ENCODE results near the gene BABAM2. TPM values are rescaled to one million over a fixed set of nuclear protein-coding genes. Genes with fewer than 3 reads are reported as not detected.

Gene BABAM2
- total and polyA plus RNA-seq, 2 experiments from 2014 or later = 17.8 to 21.5 TPM

- TF ChIP-seq CTCF (conservative IDR thresholded peaks at IDR 0.05; ENCODE audit: low read depth in 2 of 2) = no peak
- no peak for TF ChIP-seq EZH2 (IDR thresholded peaks at IDR 0.05; ENCODE audit: low read depth, unreplicated experiment)
- TF ChIP-seq NANOG (IDR thresholded peaks at IDR 0.05; ENCODE audit: borderline replicate concordance) = no peak
- no peak for TF ChIP-seq ZNF114 (CRISPR knock-in tag; IDR thresholded peaks at IDR 0.05)
These were observed 4.2 kb upstream of the BABAM2 start (continued) for GRCh38 chr2:27886322-27886721.

GRCh38 chr2:27887111-27887510, 3.4 kb upstream of the BABAM2 start:
- H3K79me2 ChIP-seq (replicated peaks; ENCODE audit: insufficient read depth) = peaks cover 10% of the 10 kb centered on the region
- ATAC-seq = no peak
- H3K27me3 Mint-ChIP-seq (ENCODE audit: insufficient read depth, low read depth, poor library complexity) = peaks cover 9% of the 10 kb centered on the region
- H3K36me3 Mint-ChIP-seq (ENCODE audit: low read depth) = peaks cover 2% of the 10 kb centered on the region; the same call in 1 of the 3 replicates
- H3K4me1 ChIP-seq (ENCODE audit: insufficient read depth) = peaks cover 5% of the 10 kb centered on the region; the same call in 1 of the 2 replicates
- H3K9me2 ChIP-seq (ENCODE audit: insufficient read depth) = no peaks in the 10 kb centered on the region
- no peaks in the 10 kb centered on the region for H3K9me3 Mint-ChIP-seq
- H3K27ac ChIP-seq (ENCODE audit: low read depth) = no peak overlapping the region
- no peak overlapping the region for H3K4me2 ChIP-seq
- no peaks in the 10 kb centered on the region for H4K20me1 ChIP-seq (replicated peaks; ENCODE audit: insufficient read depth)
- no peaks in the 10 kb centered on the region for H3K27me3 ChIP-seq (ENCODE audit: insufficient read depth)
- no peak overlapping the region for H3K4me3 Mint-ChIP-seq
- no peak for DNase-seq (ENCODE audit: low spot score)
- H2AFZ ChIP-seq = no peak overlapping the region
- H3K4me3 ChIP-seq = no peak overlapping the region
- H3K27ac Mint-ChIP-seq = no peak overlapping the region
- H3K36me3 ChIP-seq (ENCODE audit: insufficient read depth) = no peaks in the 10 kb centered on the region
- peaks cover 8% of the 10 kb centered on the region; the same call in 1 of the 2 replicates for H3F3A ChIP-seq (replicated peaks; ENCODE audit: low read depth)
- H3K4me1 Mint-ChIP-seq = peaks cover 3% of the 10 kb centered on the region; the same call in 1 of the 3 replicates
- no peak for TF ChIP-seq ETS1 (IDR thresholded peaks at IDR 0.05)
- TF ChIP-seq REST (IDR thresholded peaks at IDR 0.05; ENCODE audit: unreplicated experiment) = no peak
- no peak for TF ChIP-seq ZNF114 (CRISPR knock-in tag; IDR thresholded peaks at IDR 0.05)
- no peak for TF ChIP-seq EZH2 (IDR thresholded peaks at IDR 0.05; ENCODE audit: low read depth, unreplicated experiment)
- no peak for TF ChIP-seq JUNB (IDR thresholded peaks at IDR 0.05; ENCODE audit: unreplicated experiment)
- TF ChIP-seq NANOG (IDR thresholded peaks at IDR 0.05; ENCODE audit: borderline replicate concordance) = no peak
- no peak for TF ChIP-seq STAT1 (IDR thresholded peaks at IDR 0.05; ENCODE audit: unreplicated experiment)
- TF ChIP-seq EZH2phosphoT487 (IDR thresholded peaks at IDR 0.05; ENCODE audit: unreplicated experiment) = no peak
- no peak for TF ChIP-seq CTCF (conservative IDR thresholded peaks at IDR 0.05; ENCODE audit: low read depth in 2 of 2)
- no peak for TF ChIP-seq CREB1 (CRISPR knock-in tag; IDR thresholded peaks at IDR 0.05; ENCODE audit: low read depth)
- no peak for TF ChIP-seq ZNF331 (CRISPR knock-in tag; IDR thresholded peaks at IDR 0.05; ENCODE audit: low read depth)
